ENCODE data around the gene GABRG3. TPM values are rescaled to one million over a fixed set of nuclear protein-coding genes. Genes with fewer than 3 reads are reported as not detected.

Gene GABRG3
- polyA plus RNA-seq, 1 donor = 2.1 TPM

- no peak for DNase-seq
Measured at GRCh38 chr15:27466758-27467157, 495.8 kb downstream of the GABRG3 start.

- DNase-seq = no peak
Measured at GRCh38 chr15:27468151-27468591, 497.2 kb downstream of the GABRG3 start.

DNA sequence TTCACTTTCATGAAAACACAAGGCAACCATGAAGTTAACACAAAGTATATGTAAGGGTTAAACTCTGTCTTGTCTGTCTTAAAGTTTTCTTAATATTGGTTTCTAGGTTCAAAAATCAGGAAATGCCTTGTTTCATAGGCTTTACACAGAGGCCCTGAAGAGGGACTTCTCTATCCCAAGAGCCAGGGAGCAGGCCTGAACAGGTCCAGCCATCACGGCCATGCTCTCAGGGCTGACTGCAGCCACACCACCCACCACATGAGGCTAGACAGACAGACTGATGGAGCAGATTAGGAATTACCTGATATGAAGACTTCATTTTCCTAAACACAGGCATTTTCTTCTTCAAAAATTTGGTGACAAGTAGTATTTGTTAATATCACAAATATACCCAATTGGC, 502.9 kb downstream of the GABRG3 start:
- DNase-seq = no peak

- DNase-seq = no peak
Measured at GRCh38 chr15:27475395-27475794, 504.4 kb downstream of the GABRG3 start.

DNA sequence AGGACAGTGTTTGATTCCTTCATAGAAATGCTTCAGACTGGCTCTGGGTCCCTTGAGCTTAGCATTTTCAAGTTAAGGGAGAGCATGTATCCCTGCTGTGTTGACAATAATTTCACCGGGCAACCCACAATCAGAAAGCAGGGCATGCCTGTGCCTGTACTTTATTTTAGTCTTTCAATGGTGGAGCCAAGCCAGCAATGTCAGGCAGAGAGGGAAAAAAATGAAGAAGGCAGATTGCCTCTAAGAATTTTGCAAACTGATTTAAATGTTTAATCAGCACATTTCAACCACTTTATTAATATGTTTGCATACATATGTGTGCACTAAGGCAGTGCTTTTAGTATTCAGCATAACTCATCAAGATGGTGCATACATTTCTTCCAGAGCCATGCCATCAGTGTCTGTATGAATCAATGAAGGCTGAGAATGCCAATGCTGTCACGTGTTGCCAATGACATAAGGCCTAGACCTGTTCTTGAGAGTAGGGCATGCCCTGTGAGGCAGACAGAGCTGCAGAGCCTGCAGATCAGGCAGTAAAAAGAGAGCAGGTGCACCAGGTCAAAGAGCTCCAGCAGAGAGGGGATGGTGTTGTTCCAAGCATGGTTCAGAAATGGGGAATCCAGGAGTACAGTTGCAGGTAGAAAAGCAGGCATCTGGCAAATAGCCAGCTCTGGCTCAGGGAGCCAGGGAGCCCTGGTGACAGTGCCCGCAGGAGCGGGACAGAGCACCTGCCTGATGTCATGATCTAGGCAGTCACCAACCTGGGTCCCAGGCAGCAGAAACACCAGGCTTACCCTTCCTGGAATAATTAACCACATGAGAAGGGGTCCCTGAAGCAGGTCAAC, 508.5 kb downstream of the GABRG3 start:
- DNase-seq = no peak

DNA sequence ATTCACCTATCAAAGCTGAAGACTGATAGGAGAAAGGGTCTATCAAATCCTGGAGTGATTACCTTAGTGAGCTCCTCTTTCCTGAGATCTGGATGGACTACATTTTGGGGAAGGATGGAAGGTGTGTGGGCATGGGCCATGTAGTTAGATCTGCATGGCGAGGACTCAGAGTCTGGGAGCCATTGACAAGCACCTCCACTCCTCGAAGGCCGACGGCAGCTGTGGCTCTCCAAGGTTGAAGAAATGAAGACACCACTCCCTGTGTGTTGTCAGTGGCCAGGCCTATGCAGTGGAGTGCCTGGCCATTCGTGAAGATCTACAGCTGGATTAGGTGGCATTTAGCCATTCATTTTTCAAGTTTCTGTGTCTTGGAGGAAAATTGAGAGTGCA, 509.2 kb downstream of the GABRG3 start:
- no peak for DNase-seq

GRCh38 chr15:27480642-27481041, 509.7 kb downstream of the GABRG3 start:
- DNase-seq = no peak

- no peak for DNase-seq
Measured at GRCh38 chr15:27481768-27482167, 510.8 kb downstream of the GABRG3 start.

DNA sequence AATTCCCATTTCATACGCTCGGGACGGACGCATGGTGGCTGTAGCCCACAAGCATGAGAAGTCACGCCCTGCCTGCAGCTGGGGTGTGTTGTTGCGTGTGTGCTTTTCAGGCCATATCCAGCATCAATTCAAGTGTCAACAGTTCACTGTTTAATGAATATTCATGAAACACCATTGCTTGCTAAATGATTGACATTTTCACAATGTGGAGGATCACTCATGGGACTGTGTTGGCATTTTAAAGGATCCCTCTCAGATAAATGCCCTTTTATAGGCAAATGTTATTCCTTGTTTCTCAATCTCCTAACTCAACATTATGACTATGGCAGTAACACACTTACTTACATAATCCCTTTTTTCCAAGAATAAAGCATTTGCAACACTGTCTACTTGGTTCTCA, 511.3 kb downstream of the GABRG3 start:
- DNase-seq = no peak

DNA sequence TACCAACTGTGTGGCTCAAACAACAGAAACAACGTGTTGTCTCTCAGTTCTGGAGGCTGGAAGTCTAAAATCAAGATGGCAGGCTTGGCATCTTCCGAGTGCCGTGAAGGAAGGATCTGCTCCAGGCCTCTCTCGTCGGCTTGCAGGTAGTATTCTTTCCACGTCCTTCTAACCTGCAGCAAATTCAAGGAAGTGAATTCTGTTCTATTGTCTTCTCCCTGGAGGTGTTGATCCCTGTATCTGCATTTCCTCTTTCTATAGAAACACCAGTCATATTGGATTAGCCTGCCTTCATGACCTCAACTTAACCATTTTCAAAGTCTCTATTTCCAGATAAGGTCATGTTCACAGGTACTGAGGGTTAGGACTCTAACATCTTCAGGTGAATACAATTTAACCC, 512.1 kb downstream of the GABRG3 start:
- no peak for DNase-seq

DNA sequence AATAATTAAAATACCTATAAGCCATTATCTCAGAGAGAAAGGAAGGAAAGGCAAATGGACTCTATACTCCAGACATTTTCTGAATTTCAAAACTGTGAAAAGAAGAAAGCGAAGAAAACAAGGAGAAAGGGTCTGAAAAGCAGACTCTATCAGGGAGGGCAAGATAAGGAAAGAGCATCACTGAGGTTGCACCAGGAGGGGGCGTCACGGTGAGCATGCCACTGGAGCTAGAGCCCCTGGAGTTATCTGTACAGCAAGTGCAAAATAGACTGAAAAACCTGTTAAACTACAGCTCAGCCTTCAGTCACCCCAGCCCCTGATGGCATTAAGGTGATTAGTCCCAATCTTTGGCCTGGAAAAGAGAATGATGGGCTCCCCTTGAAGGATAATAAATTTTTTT, 514.3 kb downstream of the GABRG3 start:
- DNase-seq = no peak

- no peak for DNase-seq
Measured at GRCh38 chr15:27486051-27486450, 515.1 kb downstream of the GABRG3 start.

DNA sequence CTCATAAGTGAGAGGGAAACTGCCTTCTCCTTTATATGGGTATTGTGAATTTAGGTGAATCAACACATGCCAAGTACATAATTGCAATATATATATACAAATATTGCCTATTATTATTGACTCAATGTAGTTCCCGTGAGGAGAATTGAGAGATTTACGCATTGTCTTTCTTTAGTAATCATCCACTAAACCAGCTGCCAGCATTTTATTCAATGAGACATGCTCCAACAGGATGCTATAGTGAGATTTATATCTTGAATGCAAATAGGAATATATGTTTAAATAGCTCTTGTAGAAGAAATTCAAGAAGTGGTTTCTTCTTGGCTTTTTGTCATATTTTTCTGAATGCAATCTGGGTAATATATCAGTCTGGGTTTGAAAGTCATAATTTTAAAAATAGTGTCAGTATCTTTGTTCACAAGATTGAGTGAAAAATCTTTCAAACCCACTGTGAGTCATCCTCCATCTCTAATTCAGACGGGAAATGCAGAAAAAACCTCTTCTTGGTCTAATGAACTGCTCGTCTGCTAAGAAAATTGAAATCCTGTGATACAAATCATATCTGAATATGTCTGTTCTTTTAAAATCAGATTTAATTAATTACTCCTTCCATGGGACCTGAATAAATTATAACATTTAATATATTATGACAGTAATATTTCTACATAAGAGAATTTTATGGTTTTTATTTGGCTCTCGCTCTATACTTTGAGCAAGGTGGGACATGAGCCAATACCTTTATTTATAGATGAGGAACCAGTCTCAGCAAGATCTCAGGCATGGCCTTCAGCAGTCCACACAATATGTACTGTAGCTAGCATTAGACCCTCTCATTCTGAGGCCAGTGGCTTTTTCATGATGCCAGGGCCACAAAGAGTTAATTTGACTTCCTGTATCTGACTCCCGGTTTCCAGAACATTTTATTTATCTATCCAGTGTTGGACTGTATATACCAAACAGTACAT, 516.0 kb downstream of the GABRG3 start:
- no peak for DNase-seq

GRCh38 chr15:27487846-27488245, 516.9 kb downstream of the GABRG3 start:
- no peak for DNase-seq

- DNase-seq = no peak
Measured at GRCh38 chr15:27490867-27491595, 520.0 kb downstream of the GABRG3 start.

GRCh38 chr15:27491666-27492621, 521.0 kb downstream of the GABRG3 start:
- DNase-seq = no peak

- DNase-seq = no peak
Measured at GRCh38 chr15:27495963-27496459, 525.0 kb downstream of the GABRG3 start.

- no peak for DNase-seq
Measured at GRCh38 chr15:27498700-27499099, 527.7 kb downstream of the GABRG3 start.

- DNase-seq = no peak
Measured at GRCh38 chr15:27499191-27499590, 528.2 kb downstream of the GABRG3 start.

GRCh38 chr15:27499719-27500118, 528.7 kb downstream of the GABRG3 start:
- DNase-seq = no peak

- DNase-seq = no peak
Measured at GRCh38 chr15:27500206-27500605, 529.2 kb downstream of the GABRG3 start.
